Stimulated activated CD8-positive, alpha-beta memory T cell treated with anti-CD3 and anti-CD28 coated beads, Interleukin-4, amount 100 ng/mL, for 1 hour (primary cell): ENCODE results near the gene TAX1BP3.
"Not testable (repeated sequence)": the region's sequence is repeated elsewhere in the genome, so short reads cannot be mapped to it uniquely, and the experiment has no call there.

ENCODE experiments used
- DNase-seq, 2 donors: peaks; one replicate each; pipeline ENCODE4 v3.0.0-alpha.2; 2020; ENCODE audit warnings: low read depth in 2 of 2, low spot score in 1 of 2

The TAX1BP3 gene, protein sequence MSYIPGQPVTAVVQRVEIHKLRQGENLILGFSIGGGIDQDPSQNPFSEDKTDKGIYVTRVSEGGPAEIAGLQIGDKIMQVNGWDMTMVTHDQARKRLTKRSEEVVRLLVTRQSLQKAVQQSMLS

DNA sequence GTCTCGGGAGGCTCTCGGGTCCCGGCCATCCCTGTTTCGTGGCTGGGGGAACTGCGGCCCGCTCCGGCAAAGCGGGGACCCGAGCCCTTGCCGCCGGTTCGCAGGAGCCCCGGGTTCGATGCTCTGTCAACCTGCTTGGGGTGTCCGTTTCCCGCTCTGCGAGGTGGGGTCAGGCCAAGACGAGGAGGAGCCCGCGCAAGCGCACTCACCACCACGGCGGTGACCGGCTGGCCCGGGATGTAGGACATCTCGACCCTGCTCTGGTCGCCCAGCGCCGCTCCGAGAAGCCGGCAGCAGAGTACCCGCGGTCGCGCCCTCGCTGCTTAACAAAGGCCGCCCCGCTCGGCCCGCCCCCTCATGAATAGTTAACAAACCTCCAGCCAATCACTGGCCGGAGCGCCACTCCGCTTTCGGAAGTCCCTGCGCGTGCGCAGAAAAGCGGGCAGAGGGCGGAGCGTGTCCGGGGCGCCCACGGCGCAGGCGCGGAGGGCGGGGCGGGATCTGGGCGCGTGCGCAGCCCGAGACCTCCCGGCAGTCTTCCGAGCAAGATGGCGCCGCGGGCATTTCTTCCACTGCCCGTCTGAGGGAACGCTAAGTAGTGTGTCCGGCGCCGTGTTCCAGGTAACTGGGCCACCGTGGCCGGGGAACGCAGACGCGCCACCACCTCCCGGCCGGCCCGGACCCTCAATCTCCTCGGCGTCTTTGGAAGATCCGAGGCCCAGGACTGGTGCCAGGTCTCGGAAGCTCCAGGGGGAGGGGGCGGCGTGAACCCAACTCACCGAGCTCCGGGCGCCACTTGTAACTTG is at the start of gene TAX1BP3, which contains the start of gene EMC6:
TSS of gene TAX1BP3 (minus strand) at position 300 of the 806 bp plus-strand sequence. CDS start at position 248, 52 bp downstream.
TSS of gene EMC6 (plus strand) at position 534 of the 806 bp plus-strand sequence. CDS start 335 bp downstream, outside the sequence.
- peak; percentile 99 for DNase-seq

GRCh38 chr17:3715296-3715695 is 46.9 kb upstream of the TAX1BP3 start:
- no peak for DNase-seq

GRCh38 chr17:3712811-3713463 is 44.6 kb upstream of the TAX1BP3 start:
- DNase-seq, result no peak

GRCh38 chr17:3710951-3711383 is 42.6 kb upstream of the TAX1BP3 start:
- DNase-seq, result peak in 1 of 2 donors; percentile 40

- no peak for DNase-seq
Observed at GRCh38 chr17:3708366-3708765, 40.0 kb upstream of the TAX1BP3 start.

DNA sequence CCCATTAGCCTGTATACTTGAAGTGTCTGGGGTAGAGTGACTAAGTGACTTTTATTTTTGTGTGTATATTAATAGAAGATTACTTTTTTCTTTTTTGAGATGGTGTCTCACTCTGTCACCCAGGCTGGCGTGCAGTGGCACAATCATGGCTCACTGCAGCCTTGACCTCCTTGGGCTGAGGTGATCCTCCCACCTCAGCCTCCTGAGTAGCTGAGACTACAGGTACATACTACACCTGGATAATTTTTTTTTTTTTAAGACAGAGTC is 37.3 kb upstream of the TAX1BP3 start:
- DNase-seq, result not testable (repeated sequence)

DNA sequence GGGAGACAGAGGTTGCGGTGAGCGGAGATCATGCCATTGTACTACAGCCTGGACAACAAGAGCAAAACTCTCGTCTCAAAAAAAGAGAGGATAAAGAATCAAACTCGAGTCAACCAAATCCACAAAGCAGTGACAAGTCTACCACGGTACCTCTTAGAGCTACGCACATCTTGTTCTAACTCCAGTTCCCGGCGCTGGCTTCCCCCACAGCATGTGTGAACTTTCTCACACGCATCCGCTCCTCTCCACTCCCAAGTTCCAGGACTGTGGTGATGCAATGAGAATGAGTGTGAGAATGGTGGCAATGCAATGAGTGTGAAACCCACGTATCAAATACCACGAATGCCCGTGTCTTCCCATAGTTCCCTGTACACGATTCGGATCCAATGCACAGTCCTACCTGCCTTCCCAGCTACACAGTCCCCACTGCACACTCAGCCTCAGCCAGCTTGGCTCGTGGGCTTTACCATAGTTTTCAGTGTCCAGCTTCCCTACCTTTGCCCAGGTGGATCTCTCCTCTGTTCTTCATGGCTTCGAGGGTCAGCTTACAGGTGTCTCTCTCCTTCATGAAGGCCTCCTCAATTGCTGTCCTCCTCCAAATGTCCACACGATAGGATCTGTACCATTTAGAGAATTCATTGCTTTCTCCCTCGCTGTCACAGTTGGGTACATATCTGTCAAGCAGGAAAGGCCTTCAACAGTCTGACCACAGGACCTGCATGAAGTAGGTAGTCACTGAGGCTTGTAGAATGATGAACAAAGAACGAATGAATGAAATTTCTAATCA is 36.7 kb upstream of the TAX1BP3 start:
- no peak for DNase-seq

DNA sequence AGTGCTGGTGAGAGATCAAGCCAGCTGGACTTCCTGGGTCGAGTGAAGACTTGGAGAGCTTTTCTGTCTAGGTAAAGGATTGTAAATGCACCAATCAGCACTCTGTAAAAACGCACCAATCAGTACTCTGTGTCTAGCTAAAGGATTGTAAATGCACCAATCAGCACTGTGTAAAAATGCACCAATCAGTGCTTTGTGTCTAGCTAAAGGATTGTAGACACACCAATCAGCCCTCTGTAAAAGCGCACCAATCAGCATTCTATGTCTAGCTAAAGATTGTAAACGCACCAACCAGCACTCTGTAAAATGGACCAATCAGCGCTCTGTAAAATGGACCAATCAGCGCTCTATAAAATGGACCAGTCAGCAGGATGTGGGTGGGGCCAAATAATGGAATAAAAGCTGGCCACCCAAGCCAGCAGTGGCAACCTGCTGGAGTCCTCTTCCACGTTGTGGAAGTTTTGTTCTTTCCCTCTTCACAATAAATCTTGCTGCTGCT is 33.7 kb upstream of the TAX1BP3 start:
- DNase-seq, result not testable (repeated sequence)

- no peak for DNase-seq
Observed at GRCh38 chr17:3699951-3700350, 31.6 kb upstream of the TAX1BP3 start.

GRCh38 chr17:3698139-3698538 is 29.8 kb upstream of the TAX1BP3 start:
- no peak for DNase-seq

DNA sequence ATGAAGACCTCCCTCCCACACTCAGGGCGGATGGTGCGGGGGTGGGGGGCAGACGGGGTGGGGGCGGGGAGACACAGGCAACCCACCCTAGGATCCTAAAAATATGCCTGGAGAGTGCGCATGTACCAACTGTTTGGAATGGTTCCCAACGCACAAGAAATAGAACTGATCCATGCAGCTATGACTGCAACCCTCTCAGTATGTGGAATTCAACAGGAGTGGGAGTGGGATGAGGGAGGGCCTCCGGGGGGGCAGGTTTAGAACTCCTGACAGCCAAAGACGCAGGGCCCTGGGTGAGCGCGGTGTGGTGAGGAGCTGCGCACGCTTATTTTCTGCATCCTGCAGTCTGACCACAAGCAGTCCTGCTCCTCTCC is 28.7 kb upstream of the TAX1BP3 start:
- no peak for DNase-seq

DNA sequence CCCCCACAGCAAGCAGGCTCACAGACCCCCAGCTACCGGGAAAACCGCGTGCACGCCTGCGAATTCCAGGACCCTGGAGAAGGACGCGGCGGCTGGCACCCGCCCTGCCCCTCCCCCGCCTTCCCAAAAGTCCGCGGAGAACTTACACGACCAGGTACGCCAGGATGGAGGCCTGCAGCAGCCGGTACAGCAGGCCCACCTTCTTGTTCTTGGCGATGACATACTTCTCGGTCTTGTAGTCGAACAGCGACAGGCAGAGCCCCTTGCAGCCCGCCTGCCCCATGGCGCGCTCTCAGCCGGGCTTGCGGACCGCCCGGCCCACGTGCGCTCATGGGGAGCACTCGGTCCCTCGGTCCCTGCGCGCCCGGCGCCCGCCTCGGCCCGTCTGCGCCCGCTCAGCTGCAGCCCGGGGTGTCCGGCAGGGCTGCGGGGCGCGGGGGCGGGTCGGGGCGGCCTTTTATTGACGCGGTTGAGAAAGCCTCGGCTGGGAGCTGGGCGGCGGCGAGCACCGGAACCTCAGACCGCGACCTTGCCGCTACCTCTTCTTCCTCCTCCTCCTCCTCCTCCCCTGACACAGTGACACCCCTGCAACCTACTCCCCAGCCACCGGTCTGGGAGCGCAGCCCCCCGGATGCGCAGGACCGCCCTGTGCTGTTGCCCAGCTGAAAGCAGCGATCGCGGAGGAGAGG is 27.5 kb upstream of the TAX1BP3 start, which contains the start of gene P2RX5:
TSS of gene P2RX5 (minus strand) at position 433 of the 689 bp plus-strand sequence. CDS start at position 283, 150 bp downstream.
- no peak for DNase-seq

- no peak for DNase-seq
Observed at GRCh38 chr17:3695129-3695722, 26.8 kb upstream of the TAX1BP3 start.

GRCh38 chr17:3693829-3694231 is 25.5 kb upstream of the TAX1BP3 start:
- no peak for DNase-seq

DNA sequence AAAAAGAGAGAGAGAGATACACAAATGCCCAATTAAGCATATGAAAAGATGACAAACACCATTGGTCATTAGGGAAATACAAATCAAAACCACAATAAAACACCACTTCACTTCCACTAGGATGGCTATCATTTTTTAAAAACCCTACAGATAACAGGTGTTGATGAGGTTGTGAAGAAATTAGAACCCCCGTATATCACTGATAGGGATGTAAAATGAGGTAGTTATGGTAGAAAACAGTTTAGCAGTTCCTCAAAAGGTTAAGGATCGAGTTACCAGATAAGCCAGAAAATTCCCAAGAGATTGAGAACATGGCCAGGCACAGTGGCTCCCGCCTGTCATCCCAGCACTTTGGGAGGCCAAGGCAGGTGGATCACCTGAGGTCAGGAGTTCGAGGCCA is 24.8 kb upstream of the TAX1BP3 start:
- no peak for DNase-seq

DNA sequence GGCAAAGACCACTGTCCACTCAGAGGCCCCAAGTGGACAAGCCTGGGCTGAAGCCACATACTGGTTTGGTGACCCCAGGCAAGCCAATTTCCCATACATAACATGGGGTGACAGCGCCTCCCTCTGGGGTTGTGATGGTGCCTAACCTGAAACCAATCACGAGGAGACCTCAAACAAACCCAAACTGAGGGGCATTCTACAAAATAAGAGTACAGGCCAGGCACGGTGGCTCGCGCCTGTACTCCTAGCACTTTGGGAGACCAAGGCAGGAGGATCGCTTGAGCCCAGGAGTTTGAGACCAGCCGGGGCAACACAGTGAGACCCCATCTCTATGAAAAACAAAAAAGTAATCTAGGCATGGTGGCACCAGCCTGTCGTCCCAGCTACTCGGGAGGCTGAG is 24.0 kb upstream of the TAX1BP3 start:
- DNase-seq, result no peak

- no peak for DNase-seq
Observed at GRCh38 chr17:3691617-3692067, 23.3 kb upstream of the TAX1BP3 start.

- no peak for DNase-seq
Observed at GRCh38 chr17:3690094-3690715, 21.8 kb upstream of the TAX1BP3 start.

GRCh38 chr17:3689262-3690093 is 21.1 kb upstream of the TAX1BP3 start:
- no peak for DNase-seq
